CD4-positive, CD25-positive, alpha-beta regulatory T cell (primary cell): ENCODE data around the gene TANC1. TPM values are rescaled to one million over a fixed set of nuclear protein-coding genes. Genes with fewer than 3 reads are reported as not detected.
A peak's percentile ranks its signal among the peaks of the same experiment; 100 is the strongest.

Source experiments
- ATAC-seq, 2 donors: fragments of 150-1000 bp; cut with Tn5 transposase; one replicate each; pipeline ENCODE4 v1.10.0; 2021; ENCODE audit warnings: low read depth in 2 of 2, moderate number of reproducible peaks in 2 of 2, moderate library complexity in 1 of 2
- DNase-seq, 3 donors: peaks; one replicate each; pipeline versions ENCODE4 v3.0.0 to v3.0.0-alpha.2; 2012 to 2022; ENCODE audit warnings: mixed read lengths in 1 of 3
- H3K27ac ChIP-seq: one replicate; pipeline ENCODE4 v1.7.0; 2013; ENCODE audit warnings: mild to moderate bottlenecking, low read length; ENCODE audit not compliant: insufficient read depth, poor library complexity, severe bottlenecking
- H3K27me3 ChIP-seq: one replicate; pipeline ENCODE4 v1.7.0; 2013; ENCODE audit warnings: low read length; ENCODE audit not compliant: control insufficient read depth, insufficient read depth
- H3K36me3 ChIP-seq: one replicate; pipeline ENCODE4 v1.7.0; 2013; ENCODE audit warnings: mild to moderate bottlenecking, low read length, moderate library complexity; ENCODE audit not compliant: control insufficient read depth, insufficient read depth
- H3K4me1 ChIP-seq: 2 replicates; pipeline ENCODE4 v1.7.0; 2013; ENCODE audit warnings: mild to moderate bottlenecking, low read length; ENCODE audit not compliant: insufficient read depth, control insufficient read depth, poor library complexity, severe bottlenecking
- H3K4me3 ChIP-seq: one replicate; pipeline ENCODE4 v1.7.0; 2013; ENCODE audit warnings: low read depth, mild to moderate bottlenecking, low read length, moderate library complexity
- H3K9me3 ChIP-seq, 2 experiments: 1 replicate in 1 of 2; 2 replicates in 1 of 2; pipeline ENCODE4 v1.7.0; 2013; ENCODE audit warnings: low read length in 2 of 2, mild to moderate bottlenecking in 1 of 2, moderate library complexity in 1 of 2; ENCODE audit not compliant: control insufficient read depth in 2 of 2
- H3K27ac Mint-ChIP-seq, 3 donors: one replicate each; pipeline ENCODE4 v1.8.0; 2020 to 2022; ENCODE audit warnings: mild to moderate bottlenecking in 3 of 3, mixed read lengths in 3 of 3, moderate library complexity in 2 of 3
- H3K27me3 Mint-ChIP-seq: one replicate; pipeline ENCODE4 v1.8.0; 2022; ENCODE audit warnings: mild to moderate bottlenecking, mixed read lengths
- H3K36me3 Mint-ChIP-seq: one replicate; pipeline ENCODE4 v1.8.0; 2020; ENCODE audit warnings: mixed read lengths
- H3K4me1 Mint-ChIP-seq, 4 donors: one replicate each; pipeline ENCODE4 v1.8.0; 2020 to 2022; ENCODE audit warnings: mixed read lengths in 4 of 4, mild to moderate bottlenecking in 1 of 4
- H3K4me3 Mint-ChIP-seq, 4 donors: one replicate each; pipeline ENCODE4 v1.8.0; 2020 to 2022; ENCODE audit warnings: mild to moderate bottlenecking in 4 of 4, mixed read lengths in 4 of 4, moderate library complexity in 3 of 4
- H3K9me3 Mint-ChIP-seq, 7 donors: one replicate each; pipeline ENCODE4 v1.8.0; 2020 to 2022; ENCODE audit warnings: mixed read lengths in 7 of 7, mild to moderate bottlenecking in 3 of 7, moderate library complexity in 2 of 7
- polyA plus RNA-seq, 4 donors: library from polyadenylated mRNA; unstranded; fragments of 300-500 nt; fragmentation: Illumina TruSeq; gene quantifications; one replicate each; pipeline ENCODE4 v1.2.3, GENCODE V29; 2021
- total RNA-seq: library from RNA; stranded (reverse); gene quantifications from one replicate; pipeline ENCODE4 v1.2.3, GENCODE V29; 2022

TANC1 gene
- total and polyA plus RNA-seq, 5 donors from 2014 or later = 0.06 to 0.07 TPM; not detected in 3

- H3K4me3 ChIP-seq = no peak overlapping the region
- H3K9me3 ChIP-seq = no peaks in the 10 kb centered on the region
- no peaks in the 10 kb centered on the region for H3K27me3 ChIP-seq
- H3K36me3 ChIP-seq = no peaks in the 10 kb centered on the region
- H3K27ac ChIP-seq = no peak overlapping the region
- Mint-ChIP-seq H3K27ac (no peak overlapping the region), H3K36me3 (no peaks in the 10 kb centered on the region), H3K27me3 (peaks cover 4% of the 10 kb centered on the region), H3K4me3 (no peak overlapping the region), H3K4me1 (no peaks in the 10 kb centered on the region), H3K9me3 (peaks cover 0 to 2% (median 0%) of the 10 kb centered on the region in 7 donors)
- no peaks in the 10 kb centered on the region for H3K4me1 ChIP-seq
- no peak for ATAC-seq
- DNase-seq = no peak
Measured at GRCh38 chr2:159219394-159219998, 251.1 kb downstream of the TANC1 start.

GRCh38 chr2:159224061-159224813 lies 255.8 kb downstream of the TANC1 start:
- H3K4me1 Mint-ChIP-seq = peaks cover 0 to 5% (median 3%) of the 10 kb centered on the region in 4 donors
- no peaks in the 10 kb centered on the region for H3K27me3 ChIP-seq
- DNase-seq = no peak
- no peaks in the 10 kb centered on the region for H3K4me1 ChIP-seq
- H3K4me3 ChIP-seq = no peak overlapping the region
- H3K27ac Mint-ChIP-seq = no peak overlapping the region
- ATAC-seq = no peak
- H3K36me3 Mint-ChIP-seq = no peaks in the 10 kb centered on the region
- no peaks in the 10 kb centered on the region for H3K36me3 ChIP-seq
- peaks cover 4% of the 10 kb centered on the region for H3K27me3 Mint-ChIP-seq
- H3K9me3 Mint-ChIP-seq = peaks cover 0 to 2% (median 0%) of the 10 kb centered on the region in 7 donors
- no peaks in the 10 kb centered on the region for H3K9me3 ChIP-seq
- H3K4me3 Mint-ChIP-seq = no peak overlapping the region
- H3K27ac ChIP-seq = no peak overlapping the region

- ATAC-seq (no peak), DNase-seq (no peak)
- no peak overlapping the region for H3K4me3 Mint-ChIP-seq
- H3K27ac Mint-ChIP-seq = no peak overlapping the region
- H3K4me1 Mint-ChIP-seq = peaks cover 0 to 5% (median 3%) of the 10 kb centered on the region in 4 donors
- no peaks in the 10 kb centered on the region for H3K27me3 ChIP-seq
- H3K27ac ChIP-seq = no peak overlapping the region
- peaks cover 0 to 2% (median 0%) of the 10 kb centered on the region in 7 donors for H3K9me3 Mint-ChIP-seq
- no peaks in the 10 kb centered on the region for H3K4me1 ChIP-seq
- peaks cover 4% of the 10 kb centered on the region for H3K27me3 Mint-ChIP-seq
- no peak overlapping the region for H3K4me3 ChIP-seq
- H3K36me3 Mint-ChIP-seq = no peaks in the 10 kb centered on the region
- no peaks in the 10 kb centered on the region for H3K36me3 ChIP-seq
- H3K9me3 ChIP-seq = no peaks in the 10 kb centered on the region
Measured at GRCh38 chr2:159225025-159226016, 256.9 kb downstream of the TANC1 start.

GRCh38 chr2:159226059-159226461 lies 257.6 kb downstream of the TANC1 start:
- Mint-ChIP-seq H3K4me3 (no peak overlapping the region), H3K27me3 (peaks cover 4% of the 10 kb centered on the region), H3K27ac (no peak overlapping the region), H3K9me3 (peaks cover 0 to 2% (median 0%) of the 10 kb centered on the region in 7 donors), H3K36me3 (no peaks in the 10 kb centered on the region), H3K4me1 (peaks cover 0 to 5% (median 3%) of the 10 kb centered on the region in 4 donors)
- ATAC-seq (peak; percentile 58 to 60), DNase-seq (peak in 1 of 3 donors; percentile 20)
- no peaks in the 10 kb centered on the region for H3K9me3 ChIP-seq
- no peaks in the 10 kb centered on the region for H3K4me1 ChIP-seq
- no peak overlapping the region for H3K27ac ChIP-seq
- no peak overlapping the region for H3K4me3 ChIP-seq
- no peaks in the 10 kb centered on the region for H3K36me3 ChIP-seq
- no peaks in the 10 kb centered on the region for H3K27me3 ChIP-seq

- H3K4me1 Mint-ChIP-seq = peaks cover 0 to 5% (median 3%) of the 10 kb centered on the region in 4 donors
- H3K27me3 Mint-ChIP-seq = peaks cover 4% of the 10 kb centered on the region
- no peak for DNase-seq
- Histone ChIP-seq H3K4me1 (no peaks in the 10 kb centered on the region), H3K36me3 (no peaks in the 10 kb centered on the region), H3K27me3 (no peaks in the 10 kb centered on the region), H3K27ac (no peak overlapping the region), H3K9me3 (no peaks in the 10 kb centered on the region), H3K4me3 (no peak overlapping the region)
- peak overlapping the region in 1 of 3 donors; percentile 75 for H3K27ac Mint-ChIP-seq
- no peak overlapping the region for H3K4me3 Mint-ChIP-seq
- no peaks in the 10 kb centered on the region for H3K9me3 Mint-ChIP-seq
- no peak for ATAC-seq
- no peaks in the 10 kb centered on the region for H3K36me3 Mint-ChIP-seq
Measured at GRCh38 chr2:159226608-159227385, 258.4 kb downstream of the TANC1 start.

- H3K36me3 Mint-ChIP-seq = no peaks in the 10 kb centered on the region
- Histone ChIP-seq H3K9me3 (no peaks in the 10 kb centered on the region), H3K4me3 (no peak overlapping the region), H3K27ac (no peak overlapping the region), H3K36me3 (no peaks in the 10 kb centered on the region), H3K27me3 (no peaks in the 10 kb centered on the region), H3K4me1 (no peaks in the 10 kb centered on the region)
- H3K27me3 Mint-ChIP-seq = peaks cover 4% of the 10 kb centered on the region
- peak overlapping the region in 1 of 3 donors; percentile 75 for H3K27ac Mint-ChIP-seq
- ATAC-seq (no peak), DNase-seq (no peak)
- H3K4me1 Mint-ChIP-seq = peaks cover 0 to 5% (median 3%) of the 10 kb centered on the region in 4 donors
- H3K4me3 Mint-ChIP-seq = no peak overlapping the region
- H3K9me3 Mint-ChIP-seq = no peaks in the 10 kb centered on the region
Measured at GRCh38 chr2:159227467-159227866, 259.0 kb downstream of the TANC1 start.

GRCh38 chr2:159228081-159228581 lies 259.7 kb downstream of the TANC1 start:
- Mint-ChIP-seq H3K4me3 (no peak overlapping the region), H3K27me3 (no peaks in the 10 kb centered on the region), H3K27ac (no peak overlapping the region), H3K36me3 (no peaks in the 10 kb centered on the region), H3K9me3 (no peaks in the 10 kb centered on the region), H3K4me1 (peaks cover 0 to 5% (median 3%) of the 10 kb centered on the region in 4 donors)
- DNase-seq = no peak
- no peaks in the 10 kb centered on the region for H3K36me3 ChIP-seq
- ATAC-seq = no peak
- no peaks in the 10 kb centered on the region for H3K27me3 ChIP-seq
- no peaks in the 10 kb centered on the region for H3K4me1 ChIP-seq
- no peak overlapping the region for H3K27ac ChIP-seq
- H3K4me3 ChIP-seq = no peak overlapping the region
- no peaks in the 10 kb centered on the region for H3K9me3 ChIP-seq
